GM18508 (cell line): ENCODE measurements around the gene GJB5.
"Not testable (repeated sequence)": the region's sequence is repeated elsewhere in the genome, so short reads cannot be mapped to it uniquely, and the experiment has no call there.

ENCODE experiments used
- ATAC-seq: cut with Tn5 transposase; IDR thresholded peaks from one replicate; pipeline ENCODE4 v1.9.1; 2021; ENCODE audit warnings: moderate number of reproducible peaks; ENCODE audit not compliant: insufficient read depth, unreplicated experiment

The GJB5 gene

DNA sequence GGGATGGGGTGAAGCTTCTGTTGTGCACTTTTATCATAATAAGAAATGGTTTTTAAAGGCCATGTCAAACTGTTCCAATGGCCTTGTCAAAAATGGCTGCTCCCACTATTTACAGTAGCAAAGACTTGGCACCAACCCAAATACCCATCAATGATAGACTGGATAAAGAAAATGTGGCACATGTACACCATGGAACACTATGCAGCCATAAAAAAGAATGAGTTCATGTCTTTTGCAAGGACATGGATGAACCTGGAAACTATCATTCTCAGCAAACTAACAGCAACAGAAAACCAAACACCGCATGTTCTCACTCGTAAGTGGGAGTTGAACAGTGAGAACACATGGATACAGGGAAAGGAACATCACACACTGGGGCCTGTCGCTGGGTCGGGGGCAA is 18.3 kb downstream of the GJB5 start:
- ATAC-seq = not testable (repeated sequence)

DNA sequence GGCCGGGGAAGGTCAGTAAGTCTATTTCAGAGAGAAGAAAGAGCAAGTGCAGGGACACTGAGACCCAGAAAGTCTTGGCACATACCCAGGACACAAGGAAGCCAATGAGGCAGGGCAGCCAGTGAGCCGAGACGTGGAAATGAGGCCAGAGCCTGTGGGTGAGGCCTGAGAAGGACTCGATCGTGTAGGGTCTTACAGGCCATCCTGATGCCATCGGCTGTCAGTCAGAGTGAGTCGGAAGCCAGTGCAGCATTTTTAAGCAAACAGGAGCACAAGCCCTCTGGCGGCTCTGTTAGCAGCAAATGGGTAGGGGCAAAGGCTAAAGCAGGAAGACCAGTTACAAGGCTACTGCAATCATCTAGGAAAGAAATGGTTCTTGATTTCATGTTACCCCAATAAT is 20.1 kb downstream of the GJB5 start:
- ATAC-seq = no peak

DNA sequence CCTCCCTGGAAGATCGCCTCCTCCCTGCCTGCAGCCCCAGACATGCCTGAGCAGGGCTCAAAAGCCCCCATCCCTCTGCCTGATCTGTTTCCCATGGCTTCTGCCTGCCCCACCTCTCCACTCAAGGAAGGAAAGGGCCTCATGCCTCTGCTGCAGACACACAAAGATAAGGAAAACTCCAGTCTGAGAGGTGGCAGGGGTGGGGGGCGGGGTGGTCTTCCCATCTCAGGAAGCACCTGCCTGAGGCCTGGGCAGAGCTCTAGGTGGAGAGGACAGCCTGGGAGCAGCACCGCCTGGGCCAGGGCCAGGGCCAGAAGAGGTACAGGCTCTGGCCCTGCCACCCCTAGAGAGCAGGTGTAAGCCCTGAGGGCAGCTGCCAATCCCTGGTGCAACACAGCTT is 22.1 kb downstream of the GJB5 start:
- ATAC-seq = no peak

DNA sequence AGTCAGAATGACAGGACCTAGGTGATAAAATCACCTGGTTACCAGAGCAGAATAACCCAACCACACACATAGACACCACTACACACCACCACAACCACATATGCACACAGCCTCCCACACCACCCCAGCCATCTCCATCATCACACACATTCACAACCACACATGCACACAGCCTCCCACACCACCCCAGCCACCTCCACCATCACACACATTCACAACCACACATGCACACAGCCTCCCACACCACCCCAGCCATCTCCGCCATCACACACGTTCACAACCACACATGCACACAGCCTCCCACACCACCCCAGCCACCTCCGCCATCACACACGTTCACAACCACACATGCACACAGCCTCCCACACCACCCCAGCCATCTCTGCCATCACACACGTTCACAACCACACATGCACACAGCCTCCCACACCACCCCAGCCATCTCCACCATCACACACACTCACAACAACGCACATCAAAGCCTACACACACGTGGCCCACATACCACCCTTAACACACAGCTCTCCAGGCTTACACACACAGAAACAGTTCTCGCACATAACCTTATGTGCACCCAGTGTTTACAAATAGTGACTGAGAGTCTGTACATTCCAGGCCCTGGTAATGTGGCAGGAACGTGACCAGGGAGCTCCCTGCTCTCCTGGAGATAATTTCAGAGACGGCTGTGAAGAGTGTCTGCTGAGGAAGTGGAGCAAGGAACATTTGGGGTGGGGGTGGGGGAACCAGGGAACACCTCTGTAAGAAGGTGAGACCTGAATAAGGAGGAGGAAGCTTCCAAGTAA is 22.9 kb downstream of the GJB5 start:
- ATAC-seq = no peak

DNA sequence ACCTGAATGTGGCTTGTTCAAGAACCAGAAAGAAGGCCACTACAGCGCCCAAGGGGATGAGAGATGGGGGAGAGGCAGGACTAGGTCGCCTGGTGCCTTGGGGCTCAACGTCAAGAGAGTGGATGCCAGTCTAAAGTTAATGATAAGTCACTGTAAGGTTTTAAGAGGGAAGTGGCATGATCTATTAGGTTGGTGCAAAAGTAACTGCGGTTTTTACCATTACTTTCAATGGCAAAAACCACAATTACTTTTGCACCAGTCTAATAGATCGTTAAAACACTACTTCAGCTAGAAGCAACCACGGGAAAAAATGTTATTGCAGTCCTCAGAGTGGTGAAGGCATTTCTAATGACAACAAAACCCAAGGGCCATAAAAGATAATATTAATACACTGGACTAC is 23.5 kb downstream of the GJB5 start:
- no peak for ATAC-seq

DNA sequence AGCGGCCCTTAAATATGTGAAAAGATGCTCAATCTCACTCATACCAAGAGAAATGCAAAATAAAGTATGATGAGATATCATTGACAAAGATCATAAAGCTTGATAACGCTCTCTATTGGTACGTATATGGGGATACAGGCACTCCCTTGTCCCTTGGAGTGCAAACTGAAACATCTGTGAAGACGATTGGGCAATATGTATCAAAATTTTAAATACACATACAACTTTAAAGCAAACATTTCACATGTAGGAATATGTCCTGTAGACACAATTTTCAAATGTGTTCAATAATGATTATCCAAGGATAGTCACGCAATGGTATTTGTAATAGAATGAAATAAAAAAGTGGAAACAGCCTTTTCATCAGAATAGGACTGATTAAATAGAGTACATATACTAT is 24.2 kb downstream of the GJB5 start:
- no peak for ATAC-seq

DNA sequence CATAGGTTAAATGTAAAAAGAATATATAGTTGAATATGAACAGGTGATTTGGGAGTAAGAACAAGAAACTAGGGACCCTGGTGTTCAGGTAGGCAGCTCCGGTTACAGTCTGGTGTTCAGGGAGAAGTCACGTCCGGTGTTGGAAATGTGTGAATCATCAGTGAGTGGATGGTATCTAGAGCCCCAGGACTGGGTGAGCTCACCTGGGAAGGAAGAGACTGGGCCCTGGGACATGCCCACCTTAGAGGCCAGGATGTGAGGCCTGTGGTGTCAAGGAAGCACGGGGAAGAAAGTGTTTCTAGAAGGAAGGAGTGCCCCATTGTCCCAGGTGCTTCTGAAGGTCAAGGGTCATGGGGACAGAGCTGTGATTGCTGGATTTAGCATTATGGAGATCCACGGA is 24.7 kb downstream of the GJB5 start:
- ATAC-seq = no peak

DNA sequence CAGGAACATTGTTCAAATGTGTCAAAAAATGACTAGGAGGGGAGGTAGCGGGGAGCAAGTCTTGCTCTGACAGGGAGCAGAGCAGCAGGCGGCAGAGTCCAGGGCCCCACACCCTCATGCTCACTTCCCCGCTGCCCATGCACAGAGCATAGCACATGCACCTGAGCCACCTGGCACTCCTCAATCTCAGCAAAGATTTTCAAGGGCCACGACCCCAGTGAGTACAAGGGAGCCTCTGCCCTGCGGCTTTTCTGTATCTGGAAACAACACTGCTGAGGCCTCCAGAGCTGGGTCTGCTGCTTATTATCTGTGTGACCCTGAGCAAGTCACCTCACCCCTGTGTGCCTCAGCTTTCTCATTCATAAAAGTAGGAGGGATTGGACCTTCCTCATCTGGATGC is 25.1 kb downstream of the GJB5 start:
- no peak for ATAC-seq

DNA sequence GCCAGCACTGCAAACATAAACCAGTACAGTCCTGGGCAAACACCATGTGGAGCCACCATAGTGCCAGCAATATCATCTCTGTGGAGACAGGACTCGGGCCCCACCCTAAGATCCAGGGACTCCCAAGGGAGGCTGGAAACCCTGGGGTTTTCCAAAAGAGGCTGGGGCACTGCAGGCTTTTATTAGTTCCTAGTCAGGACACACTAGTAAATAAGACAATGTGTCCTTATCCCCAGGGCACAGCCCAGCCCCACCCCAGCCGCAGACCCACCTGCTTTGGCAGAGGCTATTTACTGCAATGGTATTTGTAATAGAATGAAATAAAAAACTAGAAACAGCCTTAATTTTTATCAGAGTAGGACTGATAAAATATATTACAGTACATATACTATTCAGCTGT is 25.7 kb downstream of the GJB5 start:
- no peak for ATAC-seq

DNA sequence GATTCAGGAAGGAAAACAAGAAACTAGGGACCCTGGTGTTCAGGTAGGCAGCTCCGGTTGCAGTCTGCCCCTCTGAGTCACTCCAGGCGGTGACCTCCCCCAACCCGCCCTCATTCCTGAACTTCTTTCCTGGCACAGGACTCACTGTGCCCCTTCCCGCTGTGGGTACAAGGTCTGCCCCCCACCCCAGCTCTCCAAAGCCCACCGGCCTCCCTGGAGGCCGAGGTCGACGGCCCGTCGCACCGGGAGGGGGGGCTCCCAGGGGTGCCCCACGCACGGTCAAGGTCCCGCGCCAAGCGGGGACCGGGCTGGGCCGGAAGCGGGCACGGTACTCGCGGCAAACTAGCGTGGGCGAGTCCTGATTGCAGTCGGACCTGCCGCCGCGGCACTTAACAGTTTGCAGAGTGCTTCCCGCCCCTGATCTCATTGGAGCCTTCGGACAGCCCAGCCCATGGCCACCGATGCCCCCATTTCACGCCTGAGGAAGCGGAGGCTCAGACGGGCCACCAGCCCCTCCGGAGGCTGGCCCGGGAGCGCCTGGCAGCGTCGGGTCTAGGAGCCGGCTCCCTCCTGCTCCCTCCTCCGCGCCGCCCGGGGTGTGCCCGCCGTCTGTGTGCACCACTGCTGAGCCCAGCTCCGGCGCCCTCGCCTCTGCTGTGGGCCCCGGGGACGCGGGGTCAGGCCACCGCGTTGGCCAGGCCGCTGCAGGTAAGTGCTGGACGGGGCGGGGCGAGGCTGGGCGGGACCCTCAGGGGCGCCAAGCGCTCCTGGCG is 26.4 kb downstream of the GJB5 start, which contains the start of gene GJB3:
Gene GJB3, plus strand, starts transcription at position 144 of the 773 bp plus-strand sequence. CDS start 3,549 bp downstream, outside the sequence.
- no peak for ATAC-seq

DNA sequence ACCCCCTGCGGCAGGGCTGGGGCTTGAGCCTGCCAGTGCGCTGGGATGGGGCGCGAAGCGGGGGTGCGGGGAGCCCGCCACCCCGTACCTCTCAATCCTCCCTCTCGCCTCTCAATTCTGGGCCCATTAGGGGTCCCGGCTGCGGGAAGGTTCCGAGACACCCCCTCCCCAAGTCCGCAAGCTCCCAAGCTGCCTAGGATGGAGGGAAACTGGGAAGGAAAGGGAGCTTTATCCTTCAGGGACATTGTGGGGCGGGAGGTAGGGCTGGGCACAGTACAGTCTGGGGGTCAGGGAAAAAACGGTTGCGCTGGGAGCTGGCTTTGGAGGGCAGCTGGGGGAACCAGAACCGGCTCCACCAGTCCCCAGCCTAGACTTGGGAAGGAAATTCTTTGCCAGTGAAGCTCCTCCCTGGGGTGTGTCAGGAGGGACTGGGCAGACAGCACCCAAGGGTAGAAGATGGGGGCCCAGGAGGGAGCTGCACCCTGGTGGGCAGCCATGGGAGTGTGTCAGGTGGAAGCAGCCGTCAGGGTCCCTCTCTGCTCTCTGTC is 27.1 kb downstream of the GJB5 start:
- no peak for ATAC-seq

DNA sequence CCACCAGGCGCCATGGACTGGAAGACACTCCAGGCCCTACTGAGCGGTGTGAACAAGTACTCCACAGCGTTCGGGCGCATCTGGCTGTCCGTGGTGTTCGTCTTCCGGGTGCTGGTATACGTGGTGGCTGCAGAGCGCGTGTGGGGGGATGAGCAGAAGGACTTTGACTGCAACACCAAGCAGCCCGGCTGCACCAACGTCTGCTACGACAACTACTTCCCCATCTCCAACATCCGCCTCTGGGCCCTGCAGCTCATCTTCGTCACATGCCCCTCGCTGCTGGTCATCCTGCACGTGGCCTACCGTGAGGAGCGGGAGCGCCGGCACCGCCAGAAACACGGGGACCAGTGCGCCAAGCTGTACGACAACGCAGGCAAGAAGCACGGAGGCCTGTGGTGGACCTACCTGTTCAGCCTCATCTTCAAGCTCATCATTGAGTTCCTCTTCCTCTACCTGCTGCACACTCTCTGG is 29.9 kb downstream of the GJB5 start:
- no peak for ATAC-seq

DNA sequence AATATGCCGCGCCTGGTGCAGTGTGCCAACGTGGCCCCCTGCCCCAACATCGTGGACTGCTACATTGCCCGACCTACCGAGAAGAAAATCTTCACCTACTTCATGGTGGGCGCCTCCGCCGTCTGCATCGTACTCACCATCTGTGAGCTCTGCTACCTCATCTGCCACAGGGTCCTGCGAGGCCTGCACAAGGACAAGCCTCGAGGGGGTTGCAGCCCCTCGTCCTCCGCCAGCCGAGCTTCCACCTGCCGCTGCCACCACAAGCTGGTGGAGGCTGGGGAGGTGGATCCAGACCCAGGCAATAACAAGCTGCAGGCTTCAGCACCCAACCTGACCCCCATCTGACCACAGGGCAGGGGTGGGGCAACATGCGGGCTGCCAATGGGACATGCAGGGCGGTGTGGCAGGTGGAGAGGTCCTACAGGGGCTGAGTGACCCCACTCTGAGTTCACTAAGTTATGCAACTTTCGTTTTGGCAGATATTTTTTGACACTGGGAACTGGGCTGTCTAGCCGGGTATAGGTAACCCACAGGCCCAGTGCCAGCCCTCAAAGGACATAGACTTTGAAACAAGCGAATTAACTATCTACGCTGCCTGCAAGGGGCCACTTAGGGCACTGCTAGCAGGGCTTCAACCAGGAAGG is 30.5 kb downstream of the GJB5 start:
- ATAC-seq = no peak

DNA sequence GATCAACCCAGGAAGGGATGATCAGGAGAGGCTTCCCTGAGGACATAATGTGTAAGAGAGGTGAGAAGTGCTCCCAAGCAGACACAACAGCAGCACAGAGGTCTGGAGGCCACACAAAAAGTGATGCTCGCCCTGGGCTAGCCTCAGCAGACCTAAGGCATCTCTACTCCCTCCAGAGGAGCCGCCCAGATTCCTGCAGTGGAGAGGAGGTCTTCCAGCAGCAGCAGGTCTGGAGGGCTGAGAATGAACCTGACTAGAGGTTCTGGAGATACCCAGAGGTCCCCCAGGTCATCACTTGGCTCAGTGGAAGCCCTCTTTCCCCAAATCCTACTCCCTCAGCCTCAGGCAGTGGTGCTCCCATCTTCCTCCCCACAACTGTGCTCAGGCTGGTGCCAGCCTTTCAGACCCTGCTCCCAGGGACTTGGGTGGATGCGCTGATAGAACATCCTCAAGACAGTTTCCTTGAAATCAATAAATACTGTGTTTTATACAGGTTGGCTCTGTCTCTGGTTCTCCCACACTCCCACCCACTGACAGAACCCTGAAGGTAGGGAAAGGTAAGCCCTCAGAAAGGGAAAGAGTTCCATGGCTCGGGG is 31.1 kb downstream of the GJB5 start:
- no peak for ATAC-seq

DNA sequence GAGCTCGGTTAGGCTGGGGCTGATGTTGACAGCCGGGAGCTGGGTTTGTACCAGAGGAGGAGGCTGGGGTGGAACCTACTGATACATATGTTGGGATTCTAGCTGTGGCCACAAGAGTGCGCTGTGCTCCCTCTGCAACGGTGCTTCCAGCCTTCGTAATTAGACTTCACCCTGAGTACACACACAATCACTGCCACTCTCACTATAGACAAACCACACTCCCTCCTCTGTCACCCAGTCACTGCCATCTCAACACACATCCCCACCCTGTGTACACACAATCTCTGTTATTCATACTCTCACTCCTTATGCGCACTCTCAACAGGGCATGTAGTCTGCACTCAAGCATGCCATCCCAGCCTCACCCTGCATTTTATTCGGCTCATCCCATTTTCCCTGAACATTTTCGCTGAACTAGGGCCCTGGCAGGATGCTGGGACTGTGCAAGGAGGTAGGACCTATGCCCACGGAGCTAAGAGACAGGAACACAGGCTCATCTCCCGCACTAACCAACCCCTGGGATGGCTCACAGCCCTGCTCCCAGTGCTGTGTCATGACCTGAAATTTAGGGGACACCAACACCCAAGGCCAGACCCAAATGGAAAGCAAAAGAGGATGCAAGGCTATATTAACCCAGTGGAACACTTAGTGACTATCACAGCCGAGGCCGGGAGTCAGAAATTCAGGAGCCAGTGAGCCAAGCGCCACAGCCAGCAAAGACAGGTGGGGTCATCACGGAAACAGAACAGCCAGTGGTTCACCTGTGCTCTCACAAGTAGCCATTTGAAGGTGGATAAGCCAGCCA is 31.9 kb downstream of the GJB5 start:
- ATAC-seq = no peak

DNA sequence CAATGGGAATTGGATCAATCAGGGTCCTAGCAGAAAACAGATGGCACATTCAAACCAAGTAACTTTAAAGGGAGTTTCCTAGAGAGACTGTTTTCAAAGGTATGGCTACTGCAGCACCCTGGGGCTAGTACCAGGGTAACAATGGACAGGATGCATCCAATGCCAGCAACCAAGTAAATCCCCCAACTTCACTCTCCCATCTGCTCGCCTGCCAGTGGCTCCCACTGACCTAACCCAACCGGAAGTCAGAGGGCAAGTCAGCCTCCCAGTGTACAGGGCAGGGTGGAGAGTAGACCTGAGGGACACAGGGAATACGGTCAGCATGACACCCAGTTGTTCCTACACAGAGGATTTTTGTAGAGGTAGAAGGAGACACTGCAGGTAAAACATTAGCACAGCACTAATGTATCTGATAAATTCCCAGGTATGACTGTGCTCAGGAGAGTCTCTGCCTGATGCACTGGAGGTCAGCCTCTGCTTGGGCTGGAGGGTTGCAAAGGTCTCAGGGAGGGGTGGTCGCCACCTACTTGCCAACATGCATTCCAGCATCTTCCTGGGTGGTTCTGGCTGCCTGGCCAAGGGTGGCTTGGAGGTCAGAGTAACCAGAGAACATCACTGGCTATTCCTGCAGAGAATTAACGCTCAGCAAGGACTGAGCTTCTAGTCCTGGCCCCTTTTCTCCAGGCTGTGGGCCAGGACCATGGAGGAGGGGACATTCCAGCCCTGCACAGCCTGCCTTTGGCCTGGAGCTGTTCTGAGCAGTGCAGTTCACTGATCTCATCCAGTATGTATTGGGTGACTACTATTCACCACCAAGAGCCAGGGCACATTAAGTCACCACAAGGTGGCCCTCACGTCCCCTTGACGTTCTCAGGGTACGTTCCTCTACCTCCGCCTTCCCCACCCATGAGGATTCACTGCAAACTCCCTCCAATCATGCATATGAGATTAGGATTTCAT is 32.9 kb downstream of the GJB5 start:
- ATAC-seq = no peak

DNA sequence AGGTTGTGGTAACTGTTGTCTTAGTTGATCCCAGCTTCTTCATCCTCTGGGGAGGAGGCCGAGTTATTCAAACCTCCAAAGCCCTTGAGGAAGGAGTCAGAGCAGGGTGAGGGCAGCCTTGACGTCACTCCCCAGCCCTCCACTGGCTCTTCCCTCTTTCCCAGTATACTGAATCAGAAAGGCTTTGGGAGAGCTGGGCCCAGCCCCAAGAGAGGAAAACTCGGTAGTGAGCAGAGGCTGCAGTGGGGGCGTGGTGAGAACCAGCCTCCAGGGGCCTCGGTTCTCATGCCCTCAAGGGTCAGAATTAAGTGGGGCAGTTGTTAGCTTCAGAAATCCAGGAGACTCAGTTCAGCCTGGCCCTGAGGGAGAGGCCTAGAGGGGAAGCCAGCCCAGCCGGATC is 36.1 kb downstream of the GJB5 start:
- ATAC-seq = no peak

DNA sequence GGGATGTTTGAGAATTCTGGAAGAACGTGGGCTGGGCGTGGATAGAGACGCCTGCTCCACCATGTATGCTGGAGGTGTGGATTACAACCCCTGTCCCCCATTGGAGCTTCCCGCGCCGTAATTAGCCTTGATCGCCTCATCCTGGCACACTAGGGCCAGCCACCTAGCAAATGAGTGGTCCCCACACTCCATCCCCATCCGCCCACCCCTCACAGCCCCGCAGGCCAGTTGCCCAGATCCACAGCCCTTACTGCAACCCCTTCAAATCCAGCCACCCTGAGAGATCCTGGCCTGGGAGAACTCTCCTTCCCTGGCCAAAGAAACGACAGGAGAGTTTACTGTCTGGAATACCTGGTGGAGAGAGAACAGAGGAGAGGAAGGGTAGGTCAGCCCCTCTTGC is 37.6 kb downstream of the GJB5 start:
- no peak for ATAC-seq
